H9 (cell line): ENCODE data around the gene ABHD4. TPM values are rescaled to one million over a fixed set of nuclear protein-coding genes. Genes with fewer than 3 reads are reported as not detected.

Experiments
- DNase-seq: peaks from one replicate; pipeline ENCODE4 v3.0.0-alpha.2; 2017
- H2AFZ ChIP-seq: one replicate; pipeline ENCODE4 v1.6.1; 2013; ENCODE audit warnings: mild to moderate bottlenecking, low read length, control low read depth, moderate library complexity
- H2AK5ac ChIP-seq: 2 replicates; pipeline ENCODE4 v1.6.1; 2013; ENCODE audit warnings: low read length, control low read depth, mixed read lengths; ENCODE audit not compliant: insufficient read length
- H2BK120ac ChIP-seq: one replicate; pipeline ENCODE4 v1.6.1; 2013; ENCODE audit warnings: low read depth, mild to moderate bottlenecking, low read length, control low read depth, inconsistent platforms; ENCODE audit not compliant: poor library complexity, severe bottlenecking
- H2BK12ac ChIP-seq: 2 replicates; pipeline ENCODE4 v1.6.1; 2013; ENCODE audit warnings: low read length, control low read depth, mixed read lengths, low read depth; ENCODE audit not compliant: insufficient read length
- H2BK15ac ChIP-seq: 2 replicates; pipeline ENCODE4 v1.6.1; 2013; ENCODE audit warnings: low read depth, low read length, control low read depth
- H2BK20ac ChIP-seq: one replicate; pipeline ENCODE4 v1.6.1; 2013; ENCODE audit warnings: low read depth, mild to moderate bottlenecking, low read length, control low read depth, inconsistent platforms; ENCODE audit not compliant: poor library complexity, severe bottlenecking
- H2BK5ac ChIP-seq: 2 replicates; pipeline ENCODE4 v1.6.1; 2013; ENCODE audit warnings: low read length, control low read depth, mixed read lengths; ENCODE audit not compliant: insufficient read length
- H3K14ac ChIP-seq: 2 replicates; pipeline ENCODE4 v1.6.1; 2013; ENCODE audit warnings: low read length, control low read depth; ENCODE audit not compliant: insufficient read depth
- H3K18ac ChIP-seq: 2 replicates; pipeline ENCODE4 v1.6.1; 2013; ENCODE audit warnings: low read depth, mild to moderate bottlenecking, mixed read lengths, low read length, control low read depth; ENCODE audit not compliant: insufficient read length
- H3K23ac ChIP-seq: 2 replicates; pipeline ENCODE4 v1.6.1; 2013; ENCODE audit warnings: low read length, control low read depth, mixed read lengths, low read depth; ENCODE audit not compliant: insufficient read length
- H3K23me2 ChIP-seq: 2 replicates; pipeline ENCODE4 v1.6.1; 2013; ENCODE audit warnings: low read depth, mild to moderate bottlenecking, mixed read lengths, low read length, control low read depth; ENCODE audit not compliant: insufficient read length, poor library complexity, severe bottlenecking
- H3K27ac ChIP-seq: 2 replicates; pipeline ENCODE4 v1.5.1; 2013; ENCODE audit warnings: low read length, control low read depth, mixed read lengths, low read depth; ENCODE audit not compliant: insufficient read length
- H3K27me3 ChIP-seq: 2 replicates; pipeline ENCODE4 v1.6.1; 2013; ENCODE audit warnings: low read length, control low read depth, inconsistent platforms; ENCODE audit not compliant: insufficient read depth
- H3K4ac ChIP-seq: 2 replicates; pipeline ENCODE4 v1.6.1; 2013; ENCODE audit warnings: low read depth, mild to moderate bottlenecking, control low read depth, inconsistent platforms, low read length, moderate library complexity
- H3K4me1 ChIP-seq: 2 replicates; pipeline ENCODE4 v1.6.1; 2013; ENCODE audit warnings: low read length, control low read depth, inconsistent platforms; ENCODE audit not compliant: insufficient read depth
- H3K4me2 ChIP-seq: 2 replicates; pipeline ENCODE4 v1.6.1; 2013; ENCODE audit warnings: low read length, control low read depth, mixed read lengths; ENCODE audit not compliant: insufficient read length, insufficient read depth
- H3K56ac ChIP-seq: 2 replicates; pipeline ENCODE4 v1.6.1; 2013; ENCODE audit warnings: low read depth, mild to moderate bottlenecking, mixed read lengths, low read length, control low read depth; ENCODE audit not compliant: insufficient read length
- H3K79me1 ChIP-seq: 2 replicates; pipeline ENCODE4 v1.6.1; 2013; ENCODE audit warnings: low read depth, mild to moderate bottlenecking, moderate library complexity, low read length, control low read depth, inconsistent platforms; ENCODE audit not compliant: insufficient read depth, poor library complexity, severe bottlenecking
- H3K79me2 ChIP-seq: 2 replicates; pipeline ENCODE4 v1.6.1; 2013; ENCODE audit warnings: low read length, control low read depth, inconsistent platforms; ENCODE audit not compliant: insufficient read depth
- H3K9ac ChIP-seq: 2 replicates; pipeline ENCODE4 v1.6.1; 2013; ENCODE audit warnings: low read length, control low read depth, mixed read lengths; ENCODE audit not compliant: insufficient read length; ENCODE audit errors: extremely low read depth
- H3K9me3 ChIP-seq: one replicate; pipeline ENCODE4 v1.6.1; 2013; ENCODE audit warnings: low read depth, low read length, inconsistent platforms; ENCODE audit not compliant: control insufficient read depth
- H3T11ph ChIP-seq: one replicate; pipeline ENCODE4 v1.6.1; 2013; ENCODE audit warnings: mild to moderate bottlenecking, low read length, control low read depth, inconsistent platforms
- H4K20me1 ChIP-seq: one replicate; pipeline ENCODE4 v1.6.1; 2013; ENCODE audit not compliant: control insufficient read depth, insufficient read length, insufficient read depth
- H4K5ac ChIP-seq: 2 replicates; pipeline ENCODE4 v1.6.1; 2013; ENCODE audit warnings: low read depth, mild to moderate bottlenecking, mixed read lengths, low read length, control low read depth; ENCODE audit not compliant: insufficient read length
- H4K8ac ChIP-seq: replicated peaks from 2 replicates; pipeline ENCODE4 v1.6.1; 2013; ENCODE audit warnings: low read length, control low read depth, mixed read lengths, low read depth; ENCODE audit not compliant: insufficient read length
- H4K91ac ChIP-seq: 2 replicates; pipeline ENCODE4 v1.6.1; 2013; ENCODE audit warnings: low read depth, mild to moderate bottlenecking, moderate library complexity, mixed read lengths, low read length, control low read depth; ENCODE audit not compliant: insufficient read length
- H3K27ac Mint-ChIP-seq, 3 experiments: 2 replicates in 2 of 3; 3 replicates in 1 of 3; pipeline ENCODE4 v1.8.0; 2020 to 2021; ENCODE audit warnings: mixed read lengths in 3 of 3, mild to moderate bottlenecking in 1 of 3, moderate library complexity in 1 of 3
- H3K27me3 Mint-ChIP-seq: 2 replicates; pipeline ENCODE4 v1.8.0; 2021; ENCODE audit warnings: low read depth, mild to moderate bottlenecking, moderate library complexity, mixed read lengths
- H3K36me3 Mint-ChIP-seq, 3 experiments: 2 replicates in 2 of 3; 3 replicates in 1 of 3; pipeline ENCODE4 v1.8.0; 2020 to 2021; ENCODE audit warnings: low read depth in 3 of 3, mixed read lengths in 3 of 3; ENCODE audit not compliant: insufficient read depth in 1 of 3
- H3K4me1 Mint-ChIP-seq, 2 experiments: 2 replicates each; pipeline ENCODE4 v1.8.0; 2020; ENCODE audit warnings: mixed read lengths in 2 of 2
- H3K4me3 Mint-ChIP-seq, 2 experiments: 2 replicates in 1 of 2; 3 replicates in 1 of 2; pipeline ENCODE4 v1.8.0; 2020 to 2021; ENCODE audit warnings: mild to moderate bottlenecking in 2 of 2, mixed read lengths in 2 of 2, moderate library complexity in 1 of 2
- H3K9me3 Mint-ChIP-seq, 2 experiments: 2 replicates in 1 of 2; 3 replicates in 1 of 2; pipeline ENCODE4 v1.8.0; 2020; ENCODE audit warnings: mild to moderate bottlenecking in 2 of 2, mixed read lengths in 2 of 2, moderate library complexity in 1 of 2
- WGBS: extraction: QIAGEN DNeasy Blood & Tissue Kit; methylation state at CpG from one replicate; pipeline ENCODE4 v1.1.7; 2013; ENCODE audit warnings: missing lambda C conversion rate, low lambda C conversion rate, mixed read lengths; ENCODE audit not compliant: insufficient read length; ENCODE audit errors: extremely low coverage; 5-methylcytosine and 5-hydroxymethylcytosine counted together
- total RNA-seq: library from RNA; stranded (reverse); gene quantifications from 2 replicates; pipeline ENCODE4 v1.2.1, GENCODE V29; 2021
- TF ChIP-seq, protein P1 (sequence below): fragments of 200-600 bp; sonication (generic); conservative IDR thresholded peaks from 3 replicates; pipeline ENCODE4 v1.8.0; 2021; ENCODE audit warnings: antibody characterized with exemption, mild to moderate bottlenecking

The ABHD4 gene
- total RNA-seq, 1 experiment from 2014 or later, result 21.8 TPM

- no peak overlapping the region for H2BK20ac ChIP-seq
- H4K8ac ChIP-seq, result no peak overlapping the region
- H2BK15ac ChIP-seq, result no peak overlapping the region
- no peak overlapping the region for H3T11ph ChIP-seq
- H3K4me2 ChIP-seq, result no peak overlapping the region
- no CpG with 5 or more reads among the region's 3 CpGs for WGBS
- H3K9me3 Mint-ChIP-seq, result no peaks in the 10 kb centered on the region; a peak in 2 of 5 replicates
- DNase-seq, result no peak
- H3K9ac ChIP-seq, result no peak overlapping the region
- no peak overlapping the region for H3K56ac ChIP-seq
- no peak overlapping the region for H3K14ac ChIP-seq
- no peak overlapping the region; a peak in 1 of 7 replicates for H3K27ac Mint-ChIP-seq
- no peak overlapping the region for H3K27ac ChIP-seq
- no peak overlapping the region for H3K18ac ChIP-seq
- TF ChIP-seq, protein P1, sequence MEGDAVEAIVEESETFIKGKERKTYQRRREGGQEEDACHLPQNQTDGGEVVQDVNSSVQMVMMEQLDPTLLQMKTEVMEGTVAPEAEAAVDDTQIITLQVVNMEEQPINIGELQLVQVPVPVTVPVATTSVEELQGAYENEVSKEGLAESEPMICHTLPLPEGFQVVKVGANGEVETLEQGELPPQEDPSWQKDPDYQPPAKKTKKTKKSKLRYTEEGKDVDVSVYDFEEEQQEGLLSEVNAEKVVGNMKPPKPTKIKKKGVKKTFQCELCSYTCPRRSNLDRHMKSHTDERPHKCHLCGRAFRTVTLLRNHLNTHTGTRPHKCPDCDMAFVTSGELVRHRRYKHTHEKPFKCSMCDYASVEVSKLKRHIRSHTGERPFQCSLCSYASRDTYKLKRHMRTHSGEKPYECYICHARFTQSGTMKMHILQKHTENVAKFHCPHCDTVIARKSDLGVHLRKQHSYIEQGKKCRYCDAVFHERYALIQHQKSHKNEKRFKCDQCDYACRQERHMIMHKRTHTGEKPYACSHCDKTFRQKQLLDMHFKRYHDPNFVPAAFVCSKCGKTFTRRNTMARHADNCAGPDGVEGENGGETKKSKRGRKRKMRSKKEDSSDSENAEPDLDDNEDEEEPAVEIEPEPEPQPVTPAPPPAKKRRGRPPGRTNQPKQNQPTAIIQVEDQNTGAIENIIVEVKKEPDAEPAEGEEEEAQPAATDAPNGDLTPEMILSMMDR, result no peak
- no peaks in the 10 kb centered on the region for H3K79me1 ChIP-seq
- H2BK5ac ChIP-seq, result no peak overlapping the region
- H3K23ac ChIP-seq, result no peak overlapping the region
- H2BK120ac ChIP-seq, result no peak overlapping the region
- H3K4me1 ChIP-seq, result no peaks in the 10 kb centered on the region
- H4K5ac ChIP-seq, result no peak overlapping the region
- no peaks in the 10 kb centered on the region for H4K20me1 ChIP-seq
- H3K23me2 ChIP-seq, result no peaks in the 10 kb centered on the region
- no peaks in the 10 kb centered on the region for H3K9me3 ChIP-seq
- H3K27me3 ChIP-seq, result no peaks in the 10 kb centered on the region
- H3K4ac ChIP-seq, result no peak overlapping the region
- H2AK5ac ChIP-seq, result no peak overlapping the region
- peaks cover 40 to 44% of the 10 kb centered on the region in 2 experiments for H3K4me1 Mint-ChIP-seq
- H3K79me2 ChIP-seq, result no peaks in the 10 kb centered on the region
- H3K4me3 Mint-ChIP-seq, result no peak overlapping the region
- H3K36me3 Mint-ChIP-seq, result peaks cover 4 to 19% (median 13%) of the 10 kb centered on the region in 3 experiments; a peak in 6 of 7 replicates
- H4K91ac ChIP-seq, result no peak overlapping the region
- no peak overlapping the region for H2AFZ ChIP-seq
- H3K27me3 Mint-ChIP-seq, result no peaks in the 10 kb centered on the region; the same call in 1 of the 2 replicates
- H2BK12ac ChIP-seq, result no peak overlapping the region
These were observed 36.8 kb upstream of the ABHD4 start for GRCh38 chr14:22561366-22561660.
